GM04503 (cell line): ENCODE measurements around the gene TOP2A.

Experiments
- DNase-seq: peaks from one replicate; pipeline ENCODE4 v3.0.0-alpha.2; 2012; ENCODE audit warnings: low read depth

The TOP2A gene

GRCh38 chr17:40417609-40418427, at the start of gene TOP2A:
TOP2A (minus strand) TSS chr17:40417896; CDS start chr17:40417791, 105 bp downstream.
- peak; percentile 98 for DNase-seq

- DNase-seq, result no peak
Measured at GRCh38 chr17:40467281-40467867, 49.7 kb upstream of the TOP2A start.

- DNase-seq, result no peak
Measured at GRCh38 chr17:40466298-40466971, 48.7 kb upstream of the TOP2A start.

- DNase-seq, result no peak
Measured at GRCh38 chr17:40464392-40464855, 46.7 kb upstream of the TOP2A start.

- DNase-seq, result no peak
Measured at GRCh38 chr17:40463122-40463550, 45.4 kb upstream of the TOP2A start.

GRCh38 chr17:40462343-40463121, 44.8 kb upstream of the TOP2A start:
- no peak for DNase-seq

GRCh38 chr17:40461732-40462342, 44.1 kb upstream of the TOP2A start:
- DNase-seq, result no peak

GRCh38 chr17:40460968-40461731, 43.5 kb upstream of the TOP2A start:
- no peak for DNase-seq

GRCh38 chr17:40460604-40460967, 42.9 kb upstream of the TOP2A start:
- no peak for DNase-seq

GRCh38 chr17:40459636-40460603, 42.2 kb upstream of the TOP2A start:
- DNase-seq, result no peak

GRCh38 chr17:40458851-40459482, 41.3 kb upstream of the TOP2A start:
- no peak for DNase-seq

GRCh38 chr17:40457964-40458791, 40.5 kb upstream of the TOP2A start:
- peak; percentile 75 for DNase-seq

GRCh38 chr17:40457369-40457768, 39.7 kb upstream of the TOP2A start:
- no peak for DNase-seq

GRCh38 chr17:40456396-40456951, 38.8 kb upstream of the TOP2A start:
- DNase-seq, result no peak

GRCh38 chr17:40454613-40454995, 36.9 kb upstream of the TOP2A start:
- no peak for DNase-seq

GRCh38 chr17:40453881-40454612, 36.4 kb upstream of the TOP2A start:
- DNase-seq, result no peak

GRCh38 chr17:40452921-40453378, 35.3 kb upstream of the TOP2A start:
- no peak for DNase-seq
